Thyroid gland (tissue), 4 donors: ENCODE results near the gene GRAMD1C.

Source experiments
- CTCF ChIP-seq, 6 experiments: fragments of 200-600 bp in 3 of 6; fragments of 450-650 bp in 3 of 6; sonication (generic) in 3 of 6; IDR thresholded peaks; one replicate each; pipeline ENCODE4 v1.5.1; 2016 to 2019; ENCODE audit warnings: antibody characterized with exemption in 6 of 6, mild to moderate bottlenecking in 2 of 6, inconsistent platforms in 1 of 6, moderate library complexity in 1 of 6
- POLR2A ChIP-seq, 2 donors: fragments of 450-650 bp; IDR thresholded peaks; one replicate each; pipeline ENCODE4 v1.6.1; 2017; ENCODE audit warnings: antibody characterized with exemption in 2 of 2, mild to moderate bottlenecking in 2 of 2, moderate library complexity in 1 of 2

- no peak for TF ChIP-seq POLR2A (IDR thresholded peaks at IDR 0.05)
- no peak for TF ChIP-seq CTCF (IDR thresholded peaks at IDR 0.05)
These were observed 130.4 kb downstream of the GRAMD1C start for GRCh38 chr3:113968986-113969385.
